ENCODE data around the gene AKAP14. TPM values are rescaled to one million over a fixed set of nuclear protein-coding genes. Genes with fewer than 3 reads are reported as not detected.
A peak's percentile ranks its signal among the peaks of the same experiment; 100 is the strongest.

Gene AKAP14
- total RNA-seq, 4 donors from 2014 or later: not detected

DNA sequence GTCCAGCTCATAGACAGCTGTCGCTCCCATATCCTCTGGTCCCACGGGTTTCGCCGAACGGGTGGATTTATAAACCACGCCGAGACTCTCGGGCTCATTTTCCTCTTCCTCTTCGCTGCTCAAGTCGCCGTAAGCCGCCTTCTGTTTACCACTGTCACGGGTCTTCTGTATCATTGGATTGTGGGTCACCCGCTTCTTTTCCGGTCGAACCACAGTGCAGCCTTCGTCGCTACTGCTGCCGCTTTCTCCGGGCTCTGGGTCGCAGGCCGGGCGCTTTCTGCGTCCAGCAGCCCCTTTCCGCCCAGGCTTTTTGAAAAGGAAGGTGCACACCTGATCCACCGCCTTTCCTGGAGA, 24.5 kb upstream of the AKAP14 start:
- Histone ChIP-seq H3K4me1 (peaks cover 6 to 32% of the 10 kb centered on the region in 2 donors), H3K4me3 (peak overlapping the region; percentile 69 to 83 (median 76)), H3K27ac (peak overlapping the region; percentile 93 to 98 (median 94)), H3K27me3 (no peaks in the 10 kb centered on the region), H3K36me3 (peaks cover 0 to 3% of the 10 kb centered on the region in 2 donors), H3K9me3 (no peaks in the 10 kb centered on the region)
- ATAC-seq (peak; percentile 51 to 80), DNase-seq (peak in 1 of 2 donors; percentile 13)
- intact Hi-C loops (cut with DNase I; ENCODE audit: low total_unique reads): loop anchor here (1.0 to 10.0 kb wide), 6 partner anchors 19 to 404 kb away; partner anchors contain the start of genes NKAP, RPL39, SLC25A5 and UBE2A
- in situ Hi-C loops (cut with MboI; ENCODE audit: low sequenced_read_pairs in 4 of 4): no loop called here
- no peak for TF ChIP-seq POLR2A (IDR thresholded peaks at IDR 0.05)
- TF ChIP-seq, protein P1, sequence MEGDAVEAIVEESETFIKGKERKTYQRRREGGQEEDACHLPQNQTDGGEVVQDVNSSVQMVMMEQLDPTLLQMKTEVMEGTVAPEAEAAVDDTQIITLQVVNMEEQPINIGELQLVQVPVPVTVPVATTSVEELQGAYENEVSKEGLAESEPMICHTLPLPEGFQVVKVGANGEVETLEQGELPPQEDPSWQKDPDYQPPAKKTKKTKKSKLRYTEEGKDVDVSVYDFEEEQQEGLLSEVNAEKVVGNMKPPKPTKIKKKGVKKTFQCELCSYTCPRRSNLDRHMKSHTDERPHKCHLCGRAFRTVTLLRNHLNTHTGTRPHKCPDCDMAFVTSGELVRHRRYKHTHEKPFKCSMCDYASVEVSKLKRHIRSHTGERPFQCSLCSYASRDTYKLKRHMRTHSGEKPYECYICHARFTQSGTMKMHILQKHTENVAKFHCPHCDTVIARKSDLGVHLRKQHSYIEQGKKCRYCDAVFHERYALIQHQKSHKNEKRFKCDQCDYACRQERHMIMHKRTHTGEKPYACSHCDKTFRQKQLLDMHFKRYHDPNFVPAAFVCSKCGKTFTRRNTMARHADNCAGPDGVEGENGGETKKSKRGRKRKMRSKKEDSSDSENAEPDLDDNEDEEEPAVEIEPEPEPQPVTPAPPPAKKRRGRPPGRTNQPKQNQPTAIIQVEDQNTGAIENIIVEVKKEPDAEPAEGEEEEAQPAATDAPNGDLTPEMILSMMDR (IDR thresholded peaks at IDR 0.05 in 4 of 5, conservative IDR thresholded peaks at IDR 0.05 in 1 of 5): no peak

DNA sequence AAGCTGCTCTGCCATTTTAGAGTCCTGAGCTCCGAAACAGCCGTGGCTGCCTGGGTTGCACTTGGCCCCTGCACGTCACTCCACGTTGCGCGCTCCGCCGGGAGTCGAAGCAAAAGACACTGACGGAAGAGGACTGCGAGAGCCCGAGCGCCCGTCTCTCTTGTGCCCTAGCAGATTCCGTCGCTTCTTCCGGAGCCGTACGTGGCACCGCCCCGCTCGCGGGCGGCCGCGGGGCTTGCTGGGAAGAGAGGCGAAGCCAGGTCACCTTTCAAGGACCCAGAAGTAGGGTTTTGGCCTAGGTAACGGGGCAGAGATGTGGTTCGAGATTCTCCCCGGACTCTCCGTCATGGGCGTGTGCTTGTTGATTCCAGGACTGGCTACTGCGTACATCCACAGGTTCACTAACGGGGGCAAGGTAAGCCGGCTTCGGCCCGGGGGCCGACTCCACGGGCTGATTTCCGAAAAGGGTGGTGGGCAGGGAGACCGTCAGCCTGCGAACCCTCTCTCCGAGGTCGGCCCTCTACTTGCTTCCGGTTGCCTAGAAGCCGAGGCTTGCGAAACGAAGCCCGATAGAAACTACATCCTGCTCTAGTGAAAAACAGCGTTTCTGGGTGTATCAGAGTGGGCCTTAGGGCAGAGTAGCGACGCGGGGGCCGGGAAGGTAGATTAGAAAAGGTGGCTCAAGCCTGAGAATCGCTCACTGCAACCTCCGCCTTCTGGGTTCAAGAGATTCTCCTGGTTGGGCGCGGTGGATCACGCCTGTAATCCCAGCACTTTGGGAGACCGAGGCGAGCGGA, 23.9 kb upstream of the AKAP14 start, which contains the start of the genes NDUFA1 and RNF113A:
NDUFA1 (plus strand) TSS at position 234 of the 797 bp plus-strand sequence; CDS start at position 314, 80 bp downstream.
RNF113A (minus strand) TSS at position 135 of the 797 bp plus-strand sequence; CDS start at position 15, 120 bp downstream.
- ATAC-seq (peak; percentile 94 to 95), DNase-seq (peak; percentile 72 to 88)
- Histone ChIP-seq H3K9me3 (no peaks in the 10 kb centered on the region), H3K36me3 (peaks cover 0 to 8% of the 10 kb centered on the region in 2 donors), H3K4me3 (peak within 1 kb of the TSS; percentile 69 to 83 (median 76)), H3K27ac (peak within 1 kb of the TSS; percentile 93 to 98 (median 94)), H3K27me3 (no peaks in the 10 kb centered on the region), H3K4me1 (peaks cover 6 to 32% of the 10 kb centered on the region in 2 donors)
- intact Hi-C loops (cut with DNase I; ENCODE audit: low total_unique reads) (loop anchor here (1.0 to 10.0 kb wide), 6 partner anchors 19 to 404 kb away; partner anchors contain the start of genes NKAP, RPL39, SLC25A5 and UBE2A), in situ Hi-C loops (cut with MboI; ENCODE audit: low sequenced_read_pairs in 4 of 4) (no loop called here)
- peak; percentile 69 to 75 for TF ChIP-seq POLR2A (IDR thresholded peaks at IDR 0.05)
- TF ChIP-seq, protein P1 (IDR thresholded peaks at IDR 0.05 in 4 of 5, conservative IDR thresholded peaks at IDR 0.05 in 1 of 5): no peak

DNA sequence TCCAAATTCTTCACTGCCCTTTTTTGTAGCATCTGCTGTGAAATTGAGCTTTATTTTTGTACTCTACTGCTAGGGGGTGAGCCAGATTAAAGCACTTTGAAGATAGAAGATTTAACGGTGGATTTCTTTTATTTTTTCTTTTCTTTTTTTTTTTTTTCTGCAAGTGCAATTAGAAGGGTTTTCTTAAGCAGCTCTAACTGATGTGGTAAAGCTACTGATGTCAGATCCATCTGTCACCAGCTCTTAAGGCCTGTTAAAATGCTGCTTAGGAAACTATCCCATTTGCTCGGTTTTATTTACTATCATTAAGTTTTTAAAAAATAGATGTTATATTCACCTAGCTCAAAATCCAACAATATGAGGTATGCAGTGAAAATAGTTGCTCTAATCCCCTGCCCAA, 17.0 kb upstream of the AKAP14 start:
- Histone ChIP-seq H3K27ac (no peak overlapping the region), H3K4me3 (no peak overlapping the region), H3K4me1 (peaks cover 0 to 8% of the 10 kb centered on the region in 2 donors), H3K27me3 (no peaks in the 10 kb centered on the region), H3K36me3 (peaks cover 0 to 12% of the 10 kb centered on the region in 2 donors), H3K9me3 (no peaks in the 10 kb centered on the region)
- intact Hi-C loops (cut with DNase I; ENCODE audit: low total_unique reads): loop anchor here (10.0 kb wide), 1 partner anchor 304 kb away; the partner anchor contains the start of gene UBE2A
- DNase-seq (no peak), ATAC-seq (no peak)
- TF ChIP-seq, protein P1 (IDR thresholded peaks at IDR 0.05 in 4 of 5, conservative IDR thresholded peaks at IDR 0.05 in 1 of 5): no peak
- TF ChIP-seq POLR2A (IDR thresholded peaks at IDR 0.05): no peak
- in situ Hi-C loops (cut with MboI; ENCODE audit: low sequenced_read_pairs in 4 of 4): no loop called here

DNA sequence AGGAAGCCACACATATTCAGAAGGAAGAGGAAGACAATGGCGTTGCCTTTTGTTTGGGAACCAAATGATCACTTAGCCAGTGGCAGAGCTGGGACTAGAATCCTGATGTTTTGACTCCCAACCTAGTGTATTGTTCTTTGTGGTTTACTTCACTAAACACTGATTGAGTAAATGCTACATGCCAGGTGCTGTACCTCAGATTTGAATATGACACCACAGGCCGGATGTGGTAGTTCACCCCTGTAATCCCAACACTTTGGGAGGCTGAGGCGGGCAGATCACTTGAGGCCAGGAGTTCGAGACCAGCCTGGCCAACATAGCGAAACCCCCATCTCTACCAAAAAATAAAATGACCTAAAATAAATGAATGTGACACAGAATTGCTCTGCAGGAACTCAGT, 15.6 kb upstream of the AKAP14 start:
- Histone ChIP-seq H3K27me3 (no peaks in the 10 kb centered on the region), H3K27ac (no peak overlapping the region), H3K9me3 (no peaks in the 10 kb centered on the region), H3K4me3 (no peak overlapping the region), H3K36me3 (peaks cover 0 to 12% of the 10 kb centered on the region in 2 donors), H3K4me1 (no peaks in the 10 kb centered on the region)
- intact Hi-C loops (cut with DNase I; ENCODE audit: low total_unique reads) (no loop called here), in situ Hi-C loops (cut with MboI; ENCODE audit: low sequenced_read_pairs in 4 of 4) (no loop called here)
- DNase-seq: no peak
- ATAC-seq: no peak
- no peak for TF ChIP-seq POLR2A (IDR thresholded peaks at IDR 0.05)
- TF ChIP-seq, protein P1 (IDR thresholded peaks at IDR 0.05 in 4 of 5, conservative IDR thresholded peaks at IDR 0.05 in 1 of 5): no peak
